Measurements from ENCODE around the gene HDAC8.
"Not testable (repeated sequence)": the region's sequence is repeated elsewhere in the genome, so short reads cannot be mapped to it uniquely, and the experiment has no call there.

Gene HDAC8

DNA sequence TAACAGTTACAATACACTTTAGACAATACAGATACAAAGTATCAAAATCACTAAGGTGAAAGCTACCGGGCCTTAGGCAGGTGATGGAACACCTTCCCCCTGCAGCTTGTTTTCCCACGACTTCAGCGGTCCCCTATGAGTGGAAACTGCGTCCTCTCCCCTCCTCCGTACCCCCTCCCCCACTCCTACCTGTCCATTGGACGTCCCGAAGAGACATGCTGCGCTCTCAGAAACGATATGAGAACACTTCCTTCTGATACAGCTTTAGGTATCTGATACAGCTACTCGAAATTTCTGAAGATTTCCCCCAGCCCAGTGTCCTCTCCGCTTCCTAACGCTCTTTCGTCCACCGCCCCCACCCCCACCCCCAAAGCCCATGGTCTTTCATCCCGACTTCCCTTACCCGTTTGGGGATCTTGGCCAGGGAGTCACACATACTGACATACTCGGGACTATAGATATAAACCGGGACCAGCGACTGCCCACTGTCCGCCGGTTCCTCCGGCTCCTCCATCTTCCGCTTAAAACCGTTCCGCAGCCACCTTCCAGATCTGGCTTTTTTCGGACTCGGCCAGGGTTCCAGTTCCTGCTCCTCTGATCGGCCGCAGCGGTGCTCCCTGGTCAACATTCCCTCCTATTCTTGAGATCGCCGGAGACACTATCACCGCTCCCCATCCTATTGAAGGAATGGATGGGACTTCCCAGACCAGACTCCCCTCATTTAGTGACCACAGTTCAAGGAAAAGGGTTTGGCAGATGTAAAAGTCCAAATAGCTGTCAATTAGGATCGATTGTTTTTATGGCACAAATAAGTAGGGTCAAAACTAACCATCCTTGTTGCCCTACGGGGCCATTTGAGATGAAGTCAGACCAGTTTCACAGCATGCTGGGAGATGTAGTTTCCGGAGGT lies at the start of gene HDAC8:
HDAC8 (minus strand) TSS at position 596 of the 910 bp plus-strand sequence; CDS start at position 514, 82 bp downstream.
- DNase-seq: peak; percentile 56

GRCh38 chrX:72621625-72622485 lies 49.2 kb upstream of the HDAC8 start:
- DNase-seq: no peak

GRCh38 chrX:72621163-72621562 lies 48.5 kb upstream of the HDAC8 start:
- no peak for DNase-seq

- DNase-seq: no peak
Observed at GRCh38 chrX:72620550-72621145, 48.0 kb upstream of the HDAC8 start.

- DNase-seq: no peak
Observed at GRCh38 chrX:72609313-72609712, 36.7 kb upstream of the HDAC8 start.

- no peak for DNase-seq
Observed at GRCh38 chrX:72604705-72605104, 32.1 kb upstream of the HDAC8 start.

DNA sequence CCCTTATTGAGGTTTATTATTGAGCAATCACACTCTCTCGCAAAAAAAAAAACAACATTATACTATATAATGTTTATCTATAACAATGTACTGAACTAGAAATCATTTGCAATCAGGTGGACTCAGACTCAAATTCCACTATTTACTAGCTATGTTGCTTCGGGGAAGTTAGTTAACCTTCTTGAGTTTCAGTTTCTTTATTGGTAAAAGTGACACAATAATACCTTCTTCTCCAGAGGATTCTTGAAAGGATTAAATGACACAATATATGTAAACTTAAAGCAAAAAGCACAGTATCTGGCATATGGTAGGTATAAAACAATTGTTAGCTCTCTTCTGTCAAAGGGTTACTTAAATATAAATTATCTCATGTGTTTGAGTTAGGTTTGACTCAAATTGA lies 31.5 kb upstream of the HDAC8 start:
- no peak for DNase-seq

- not testable (repeated sequence) for DNase-seq
Observed at GRCh38 chrX:72591038-72591437, 18.4 kb upstream of the HDAC8 start.

GRCh38 chrX:72584163-72584562 lies 11.5 kb upstream of the HDAC8 start:
- no peak for DNase-seq

- DNase-seq: peak; percentile 14
Observed at GRCh38 chrX:72576141-72576894, 3.7 kb upstream of the HDAC8 start.

- no peak for DNase-seq
Observed at GRCh38 chrX:72573158-72573511, 492 bp upstream of the HDAC8 start.

- no peak for DNase-seq
Observed at GRCh38 chrX:72569786-72570185, 2.9 kb downstream of the HDAC8 start.

- DNase-seq: no peak
Observed at GRCh38 chrX:72568406-72569092, 4.1 kb downstream of the HDAC8 start.

- DNase-seq: no peak
Observed at GRCh38 chrX:72566448-72566847, 6.2 kb downstream of the HDAC8 start.

GRCh38 chrX:72559655-72560054 lies 13.0 kb downstream of the HDAC8 start:
- DNase-seq: not testable (repeated sequence)

DNA sequence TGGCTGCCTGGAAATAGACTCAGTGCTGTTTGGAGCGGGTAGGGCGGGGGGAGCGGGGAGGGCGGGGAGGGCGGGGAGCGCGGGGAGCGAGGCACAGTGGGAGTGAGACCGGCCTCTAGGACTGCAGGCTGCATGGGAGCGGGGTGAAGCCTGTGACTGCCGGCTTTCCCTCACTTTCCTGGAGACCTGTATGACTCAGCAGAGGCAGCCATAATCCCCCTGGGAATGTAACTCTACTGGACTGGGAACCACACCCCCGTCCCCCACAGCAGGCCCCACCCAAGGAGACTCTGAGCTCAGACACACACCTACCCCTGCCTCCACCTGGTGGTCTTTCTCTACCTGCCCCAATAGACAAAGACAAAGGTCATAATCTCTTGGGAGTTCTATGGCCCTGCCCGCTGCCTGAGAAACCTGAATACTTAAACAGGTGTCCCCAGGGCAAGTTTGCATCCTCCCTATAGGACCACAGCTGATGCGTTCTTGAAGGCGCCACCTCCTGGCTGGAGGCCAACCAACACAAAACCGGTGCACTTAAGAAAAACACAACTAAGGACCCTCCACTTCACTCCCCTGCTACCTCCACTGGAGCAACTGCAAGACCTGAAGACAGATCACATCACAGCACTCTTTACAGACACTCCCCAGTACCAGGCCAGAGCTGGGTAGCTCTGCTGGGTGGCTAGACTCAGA lies 18.0 kb downstream of the HDAC8 start:
- DNase-seq: no peak

DNA sequence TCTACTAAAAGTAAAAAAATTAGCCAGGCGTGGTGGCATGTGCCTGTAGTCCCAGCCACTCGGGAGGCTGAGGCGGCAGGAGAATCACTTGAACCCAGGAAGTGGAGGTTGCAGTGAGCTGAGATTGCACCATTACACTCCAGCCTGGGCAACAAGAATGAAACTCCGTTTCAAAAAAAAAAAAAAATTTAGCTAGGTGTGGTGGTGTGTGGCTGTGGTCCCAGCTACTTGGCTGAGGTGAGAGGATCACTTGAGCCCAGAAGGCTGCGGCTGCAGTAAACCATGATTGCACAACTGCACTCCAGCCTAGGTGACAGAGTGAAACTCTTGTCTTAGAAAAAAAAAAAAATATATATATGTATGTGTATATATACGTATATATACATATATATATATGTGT lies 20.2 kb downstream of the HDAC8 start:
- DNase-seq: not testable (repeated sequence)

- no peak for DNase-seq
Observed at GRCh38 chrX:72545990-72546389, 26.7 kb downstream of the HDAC8 start.

GRCh38 chrX:72540318-72540717 lies 32.3 kb downstream of the HDAC8 start:
- DNase-seq: no peak

DNA sequence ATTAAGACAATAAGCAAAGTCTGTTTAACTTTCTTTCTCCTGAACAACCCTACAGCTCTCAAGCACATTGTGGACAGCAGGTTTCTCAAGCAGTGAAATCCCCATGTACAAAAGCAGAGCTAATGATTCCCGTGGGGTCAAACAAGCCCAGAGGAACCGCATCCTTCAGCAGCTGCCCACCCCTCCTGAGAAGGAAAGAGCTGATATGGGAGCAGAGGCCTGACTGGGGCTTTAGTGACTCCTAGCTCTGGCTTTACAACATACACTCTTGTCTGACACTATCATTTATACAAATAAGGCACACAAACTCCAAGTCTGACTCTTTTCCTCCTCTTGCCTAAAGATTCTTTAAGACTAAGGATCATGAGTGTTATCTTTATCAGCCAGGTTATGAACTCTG lies 32.8 kb downstream of the HDAC8 start:
- no peak for DNase-seq

- DNase-seq: no peak
Observed at GRCh38 chrX:72536542-72536941, 36.1 kb downstream of the HDAC8 start.

Measured in GF-D8 (cell line).